Measurements from ENCODE around the gene EP300.

DNA sequence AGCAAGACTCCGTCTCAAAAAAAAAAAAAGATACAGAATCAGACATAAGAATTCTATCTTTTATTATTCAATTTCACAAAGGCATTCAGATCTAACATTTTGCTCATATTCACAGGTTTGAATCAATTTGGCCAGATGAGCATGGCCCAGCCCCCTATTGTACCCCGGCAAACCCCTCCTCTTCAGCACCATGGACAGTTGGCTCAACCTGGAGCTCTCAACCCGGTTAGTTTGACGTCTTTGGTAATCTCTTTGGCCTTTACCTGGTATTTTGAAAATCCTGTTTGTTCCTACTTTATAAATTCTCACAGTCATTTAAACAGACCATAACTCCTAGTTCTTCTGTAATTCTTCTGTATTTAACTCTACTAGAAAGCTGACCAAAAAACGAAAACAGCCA is 55.3 kb downstream of the EP300 start:
- TF ChIP-seq CTCF (IDR thresholded peaks at IDR 0.05; ENCODE audit: poor library complexity) = no peak
- no peak for TF ChIP-seq EZH2 (IDR thresholded peaks at IDR 0.05; ENCODE audit: borderline replicate concordance)

Data from hepatocyte (in vitro differentiated cells).